HG02623 (cell line): ENCODE results near the gene ZP1.
"Not testable (repeated sequence)": the region's sequence is repeated elsewhere in the genome, so short reads cannot be mapped to it uniquely, and the experiment has no call there.

Experiments used
- ATAC-seq: cut with Tn5 transposase; IDR thresholded peaks from one replicate; pipeline ENCODE4 v1.9.1; 2021; ENCODE audit warnings: moderate library complexity; ENCODE audit not compliant: unreplicated experiment

Gene ZP1

GRCh38 chr11:60906132-60906972 lies 39.0 kb downstream of the ZP1 start, which contains the start of gene PRPF19:
TSS of gene PRPF19 (minus strand) at chr11:60906585. CDS start at chr11:60906382, 203 bp downstream.
- ATAC-seq = peak; percentile 70

GRCh38 chr11:60908803-60909202 lies 41.5 kb downstream of the ZP1 start:
- ATAC-seq = no peak

GRCh38 chr11:60909680-60910280 lies 42.4 kb downstream of the ZP1 start:
- ATAC-seq = not testable (repeated sequence)

- peak; percentile 30 for ATAC-seq
These were observed 42.9 kb downstream of the ZP1 start for GRCh38 chr11:60910281-60910687.

GRCh38 chr11:60910711-60911380 lies 43.5 kb downstream of the ZP1 start:
- no peak for ATAC-seq

GRCh38 chr11:60912223-60912850 lies 45.0 kb downstream of the ZP1 start:
- ATAC-seq = no peak

GRCh38 chr11:60912851-60913528 lies 45.6 kb downstream of the ZP1 start:
- no peak for ATAC-seq

- ATAC-seq = peak; percentile 38
These were observed 46.7 kb downstream of the ZP1 start, which contains the start of gene TMEM109 for GRCh38 chr11:60913793-60914632. TSS of gene TMEM109 (plus strand) at chr11:60914158. CDS start at chr11:60919694, 5,536 bp downstream.

GRCh38 chr11:60914633-60915247 lies 47.4 kb downstream of the ZP1 start:
- peak; percentile 2 for ATAC-seq

- peak; percentile 40 for ATAC-seq
These were observed 48.0 kb downstream of the ZP1 start for GRCh38 chr11:60915248-60915914.

- ATAC-seq = no peak
These were observed 49.4 kb downstream of the ZP1 start for GRCh38 chr11:60916669-60917206.

GRCh38 chr11:60917267-60917666 lies 49.9 kb downstream of the ZP1 start:
- ATAC-seq = no peak

- no peak for ATAC-seq
These were observed 51.1 kb downstream of the ZP1 start for GRCh38 chr11:60918251-60918938.

GRCh38 chr11:60918939-60919265 lies 51.6 kb downstream of the ZP1 start:
- no peak for ATAC-seq

GRCh38 chr11:60919320-60919719 lies 52.0 kb downstream of the ZP1 start:
- no peak for ATAC-seq

- ATAC-seq = no peak
These were observed 52.6 kb downstream of the ZP1 start for GRCh38 chr11:60919956-60920355.

- no peak for ATAC-seq
These were observed 53.9 kb downstream of the ZP1 start for GRCh38 chr11:60921259-60921658.

- no peak for ATAC-seq
These were observed 54.5 kb downstream of the ZP1 start for GRCh38 chr11:60921777-60922335.
